Ascending aorta (tissue), 2 donors: ENCODE data around the gene ZNF436. TPM values are rescaled to one million over a fixed set of nuclear protein-coding genes. Genes with fewer than 3 reads are reported as not detected.

Experiments used
- DNase-seq, 2 donors: peaks; one replicate each; pipeline ENCODE4 v3.0.0-alpha.2; 2019; ENCODE audit warnings: low spot score in 2 of 2
- H3K27ac ChIP-seq, 2 donors: fragments of 200-600 bp; sonication (generic); one replicate each; pipeline ENCODE4 v1.5.1; 2016 to 2017; ENCODE audit warnings: mild to moderate bottlenecking in 1 of 2
- H3K27me3 ChIP-seq: fragments of 200-600 bp; sonication (generic); one replicate; pipeline ENCODE4 v1.5.1; 2017
- H3K36me3 ChIP-seq, 2 donors: fragments of 200-600 bp; sonication (generic); one replicate each; pipeline ENCODE4 v1.5.1; 2016
- H3K4me1 ChIP-seq, 2 donors: fragments of 200-600 bp; sonication (generic); one replicate each; pipeline ENCODE4 v1.5.1; 2016 to 2017; ENCODE audit warnings: mild to moderate bottlenecking in 1 of 2
- H3K4me3 ChIP-seq, 2 donors: fragments of 200-600 bp; sonication (generic); one replicate each; pipeline ENCODE4 v1.5.1; 2016 to 2017; ENCODE audit warnings: mild to moderate bottlenecking in 1 of 2
- H3K9me3 ChIP-seq, 2 donors: fragments of 200-600 bp; sonication (generic); one replicate each; pipeline ENCODE4 v1.5.1; 2016
- CTCF ChIP-seq, 3 experiments: fragments of 200-600 bp in 2 of 3; fragments of 450-650 bp in 1 of 3; sonication (generic) in 2 of 3; IDR thresholded peaks; one replicate each; pipeline ENCODE4 v1.5.1; 2016 to 2019; ENCODE audit warnings: antibody characterized with exemption in 3 of 3, mild to moderate bottlenecking in 1 of 3, moderate library complexity in 1 of 3
- intact Hi-C: fragments of 100-400 bp; cut with DNase I; formaldehyde crosslinking; loops from one replicate; pipeline ENCODE4 v1.15.1; 2023
- total RNA-seq: library from RNA; depleted of rRNA; stranded (reverse); fragments of >200 nt; gene quantifications from one replicate; pipeline ENCODE4 v1.1.0, GENCODE V29; 2016

The ZNF436 gene
- total RNA-seq, 1 donor from 2014 or later = 3.1 TPM

GRCh38 chr1:23367791-23368561 is 1.7 kb downstream of the ZNF436 start:
- peaks cover 9 to 26% of the 10 kb centered on the region in 2 donors for H3K4me1 ChIP-seq
- TF ChIP-seq CTCF (IDR thresholded peaks at IDR 0.05) = no peak
- no peaks in the 10 kb centered on the region for H3K27me3 ChIP-seq
- peaks cover 9 to 26% of the 10 kb centered on the region in 2 donors for H3K36me3 ChIP-seq
- peak overlapping the region; percentile 98 for H3K27ac ChIP-seq
- peak; percentile 96 to 99 for DNase-seq
- peak overlapping the region; percentile 76 to 78 for H3K4me3 ChIP-seq
- H3K9me3 ChIP-seq = peaks cover 4 to 20% of the 10 kb centered on the region in 2 donors
- intact Hi-C loops = loop anchor here (1.0 to 2.0 kb wide), 4 partner anchors 24 to 116 kb away; partner anchors contain the start of genes ASAP3 and HNRNPR

- intact Hi-C loops = no loop called here
- peak overlapping the region; percentile 98 for H3K27ac ChIP-seq
- TF ChIP-seq CTCF (IDR thresholded peaks at IDR 0.05) = no peak
- H3K36me3 ChIP-seq = peaks cover 15 to 31% of the 10 kb centered on the region in 2 donors
- no peak for DNase-seq
- no peaks in the 10 kb centered on the region for H3K27me3 ChIP-seq
- H3K9me3 ChIP-seq = peaks cover 10 to 25% of the 10 kb centered on the region in 2 donors
- H3K4me3 ChIP-seq = peak overlapping the region; percentile 76 to 78
- H3K4me1 ChIP-seq = peaks cover 9 to 26% of the 10 kb centered on the region in 2 donors
These were observed 2.2 kb downstream of the ZNF436 start for GRCh38 chr1:23367451-23367790.

- DNase-seq = no peak
- intact Hi-C loops = no loop called here
- peaks cover 18 to 34% of the 10 kb centered on the region in 2 donors for H3K9me3 ChIP-seq
These were observed 3.0 kb downstream of the ZNF436 start for GRCh38 chr1:23366598-23366997.

DNA sequence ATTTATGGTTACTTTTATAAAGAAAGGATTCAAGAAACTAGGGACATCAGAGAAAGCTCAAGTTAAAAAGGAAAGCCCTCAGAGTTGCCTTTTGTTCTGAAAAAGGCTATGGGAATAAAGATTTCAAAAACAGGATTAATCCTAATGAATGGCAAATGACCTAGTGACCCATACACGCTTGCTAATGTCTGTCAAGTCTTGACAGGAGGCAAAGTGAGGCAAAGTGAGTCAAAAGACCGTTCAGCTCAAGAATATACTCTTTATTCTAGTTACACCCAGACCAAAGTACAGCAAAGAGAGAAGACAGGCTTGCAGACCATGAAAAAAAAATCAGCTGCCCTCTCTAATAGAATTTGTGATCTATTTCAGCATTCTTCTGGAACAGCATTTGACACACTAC is 3.5 kb downstream of the ZNF436 start:
- Histone ChIP-seq H3K36me3 (peaks cover 27 to 44% of the 10 kb centered on the region in 2 donors), H3K4me3 (peak overlapping the region in 1 of 2 donors; percentile 78), H3K9me3 (peaks cover 23 to 38% of the 10 kb centered on the region in 2 donors), H3K4me1 (peaks cover 8 to 24% of the 10 kb centered on the region in 2 donors), H3K27ac (no peak overlapping the region), H3K27me3 (no peaks in the 10 kb centered on the region)
- TF ChIP-seq CTCF (IDR thresholded peaks at IDR 0.05) = no peak
- DNase-seq = no peak
- intact Hi-C loops = no loop called here

More at GRCh38 chr1:23366598-23366997, 3.0 kb downstream of the ZNF436 start:
- Histone ChIP-seq H3K27ac (no peak overlapping the region), H3K27me3 (no peaks in the 10 kb centered on the region), H3K4me3 (peak overlapping the region; percentile 76 to 78), H3K36me3 (peaks cover 23 to 39% of the 10 kb centered on the region in 2 donors), H3K4me1 (peaks cover 9 to 26% of the 10 kb centered on the region in 2 donors)
- no peak for TF ChIP-seq CTCF (IDR thresholded peaks at IDR 0.05)

DNA sequence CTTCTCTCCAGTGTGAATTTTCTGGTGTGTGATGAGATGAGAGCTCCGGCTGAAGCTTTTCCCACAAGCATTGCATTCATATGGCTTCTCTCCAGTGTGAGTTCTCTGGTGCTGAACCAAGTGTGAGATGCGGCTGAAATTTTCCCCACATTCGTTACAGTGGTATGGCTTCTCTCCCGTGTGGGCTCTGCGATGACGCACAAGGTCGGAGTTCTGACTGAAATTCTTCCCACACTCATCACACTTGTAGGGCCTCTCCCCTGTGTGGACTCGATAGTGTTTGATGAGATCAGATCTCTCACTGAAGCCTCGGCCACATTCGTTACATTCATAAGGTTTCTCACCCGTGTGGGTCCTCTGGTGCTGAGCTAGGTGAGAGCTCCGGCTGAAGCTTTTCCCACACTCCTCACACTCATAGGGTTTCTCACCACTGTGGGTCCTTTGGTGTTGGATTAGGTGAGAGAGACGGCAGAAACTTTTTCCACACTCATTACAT is 7.4 kb downstream of the ZNF436 start:
- Histone ChIP-seq H3K4me3 (peak overlapping the region in 1 of 2 donors; percentile 24), H3K27me3 (no peaks in the 10 kb centered on the region), H3K27ac (no peak overlapping the region), H3K36me3 (peaks cover 30 to 63% of the 10 kb centered on the region in 2 donors), H3K9me3 (peaks cover 27 to 59% of the 10 kb centered on the region in 2 donors), H3K4me1 (peaks cover 0 to 15% of the 10 kb centered on the region in 2 donors)
- no peak for DNase-seq
- intact Hi-C loops = no loop called here
- TF ChIP-seq CTCF (IDR thresholded peaks at IDR 0.05) = no peak
